ENCODE results near the gene KRT76.
"Not testable (repeated sequence)": the region's sequence is repeated elsewhere in the genome, so short reads cannot be mapped to it uniquely, and the experiment has no call there.

The KRT76 gene

GRCh38 chr12:52761802-52762201, 15.3 kb downstream of the KRT76 start:
- in situ Hi-C loops (cut with MboI; ENCODE audit: low pct_unique_long_range_greater_than_20kb, low sequenced_read_pairs, unreplicated experiment), result no loop called here
- TF ChIP-seq CTCF (IDR thresholded peaks at IDR 0.05; ENCODE audit: extremely low read depth, insufficient read depth, missing control alignments), result no peak
- DNase-seq (ENCODE audit: low spot score), result no peak

GRCh38 chr12:52761218-52761617, 15.9 kb downstream of the KRT76 start:
- in situ Hi-C loops (cut with MboI; ENCODE audit: low pct_unique_long_range_greater_than_20kb, low sequenced_read_pairs, unreplicated experiment); DNase-seq (ENCODE audit: low spot score): not testable (repeated sequence)

DNA sequence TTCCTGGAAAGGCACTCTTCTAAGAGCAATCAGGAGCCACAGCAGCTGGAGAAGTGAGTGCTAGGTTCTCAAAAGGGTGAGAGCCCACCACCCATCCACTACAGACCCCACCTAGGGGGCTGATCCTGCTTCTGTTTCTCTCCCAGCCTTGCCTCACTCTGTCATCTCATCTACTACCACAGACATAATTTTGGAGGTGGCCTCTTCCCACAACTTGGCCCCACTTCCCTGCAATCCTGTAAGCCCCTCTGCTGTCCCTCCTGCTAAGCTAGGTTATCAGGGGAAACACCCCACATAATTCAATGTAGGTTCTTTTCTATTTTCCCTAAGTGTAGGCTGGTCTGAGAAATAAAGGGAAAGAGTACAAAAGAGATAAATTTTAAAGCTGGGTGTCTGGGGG, 16.5 kb downstream of the KRT76 start:
- in situ Hi-C loops (cut with MboI; ENCODE audit: low pct_unique_long_range_greater_than_20kb, low sequenced_read_pairs, unreplicated experiment), result no loop called here
- no peak for DNase-seq (ENCODE audit: low spot score)
- TF ChIP-seq CTCF (IDR thresholded peaks at IDR 0.05; ENCODE audit: extremely low read depth, insufficient read depth, missing control alignments), result no peak

GRCh38 chr12:52759695-52760094, 17.4 kb downstream of the KRT76 start:
- in situ Hi-C loops (cut with MboI; ENCODE audit: low pct_unique_long_range_greater_than_20kb, low sequenced_read_pairs, unreplicated experiment), result no loop called here
- DNase-seq (ENCODE audit: low spot score), result no peak
- no peak for TF ChIP-seq CTCF (IDR thresholded peaks at IDR 0.05; ENCODE audit: extremely low read depth, insufficient read depth, missing control alignments)

DNA sequence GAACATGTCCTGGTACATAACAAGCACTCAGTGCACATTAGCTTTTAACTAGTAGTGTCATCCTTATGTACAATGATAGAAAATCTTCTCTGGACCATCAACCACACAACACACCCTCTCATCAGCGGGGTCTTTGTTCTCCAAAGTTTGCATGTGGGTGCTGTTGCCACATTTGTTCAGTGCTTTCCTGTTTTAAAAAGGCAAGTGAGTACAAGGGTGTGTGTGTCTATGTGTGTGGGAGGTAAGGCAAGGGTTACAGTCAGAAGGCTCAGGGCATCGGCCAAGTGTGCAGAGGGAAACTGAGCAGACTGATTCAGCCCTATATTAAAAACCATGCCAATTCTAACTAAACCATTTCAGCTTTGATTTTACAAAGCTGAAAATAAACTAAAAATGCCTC, 17.9 kb downstream of the KRT76 start:
- in situ Hi-C loops (cut with MboI; ENCODE audit: low pct_unique_long_range_greater_than_20kb, low sequenced_read_pairs, unreplicated experiment), result no loop called here
- TF ChIP-seq CTCF (IDR thresholded peaks at IDR 0.05; ENCODE audit: extremely low read depth, insufficient read depth, missing control alignments), result no peak
- no peak for DNase-seq (ENCODE audit: low spot score)

DNA sequence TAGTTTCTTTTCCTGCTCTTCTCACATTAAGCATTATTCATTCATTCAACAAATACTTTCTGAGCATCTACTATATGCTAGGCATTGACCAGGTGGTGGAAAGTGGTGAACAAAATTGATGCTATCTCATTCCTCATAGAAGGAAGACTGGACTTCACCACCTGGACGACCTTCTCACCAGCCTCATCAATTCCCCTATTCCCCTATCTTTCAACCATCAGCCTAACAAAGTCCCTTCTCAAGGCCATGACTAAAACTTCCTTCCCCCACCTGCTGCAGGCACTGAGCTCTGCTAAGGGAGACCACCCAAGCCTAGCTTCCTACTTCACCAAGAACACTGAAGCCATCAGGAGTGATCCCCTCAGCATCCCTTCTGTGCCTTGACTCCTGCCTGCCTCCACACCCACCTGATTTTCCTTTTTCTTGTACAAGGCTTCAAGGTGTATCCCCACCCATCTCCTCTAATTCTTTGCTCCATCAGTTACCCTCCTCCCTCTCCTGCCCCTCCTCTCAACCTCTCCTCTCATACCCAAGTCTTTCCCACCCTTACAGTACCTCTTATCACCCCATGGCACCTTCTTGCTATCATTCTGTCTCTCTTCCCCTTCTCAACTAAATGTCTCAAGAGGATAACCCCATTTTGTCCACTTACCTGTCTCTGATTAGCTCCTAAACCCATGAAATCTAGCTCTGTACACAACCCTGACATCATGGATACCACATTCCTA, 19.5 kb downstream of the KRT76 start:
- no peak for DNase-seq (ENCODE audit: low spot score)
- no peak for TF ChIP-seq CTCF (IDR thresholded peaks at IDR 0.05; ENCODE audit: extremely low read depth, insufficient read depth, missing control alignments)
- in situ Hi-C loops (cut with MboI; ENCODE audit: low pct_unique_long_range_greater_than_20kb, low sequenced_read_pairs, unreplicated experiment), result no loop called here

GRCh38 chr12:52756281-52756960, 20.7 kb downstream of the KRT76 start:
- in situ Hi-C loops (cut with MboI; ENCODE audit: low pct_unique_long_range_greater_than_20kb, low sequenced_read_pairs, unreplicated experiment), result no loop called here
- TF ChIP-seq CTCF (IDR thresholded peaks at IDR 0.05; ENCODE audit: extremely low read depth, insufficient read depth, missing control alignments), result no peak
- no peak for DNase-seq (ENCODE audit: low spot score)

Measured in GM13977 (cell line).